Erythroblast (primary cell): ENCODE data around the gene CCNF.

ENCODE experiments used
- GATA1 ChIP-seq: IDR thresholded peaks from 2 replicates; pipeline ENCODE4 v1.6.1; 2011; ENCODE audit warnings: low read depth, mild to moderate bottlenecking, control low read depth, low read length, moderate library complexity
- POLR2A ChIP-seq: IDR thresholded peaks from 2 replicates; pipeline ENCODE4 v1.6.1; 2011; ENCODE audit warnings: mild to moderate bottlenecking, low read length

GRCh38 chr16:2385190-2385836 lies 43.9 kb upstream of the CCNF start:
- TF ChIP-seq POLR2A: no peak
- no peak for TF ChIP-seq GATA1
